ENCODE measurements around the gene SLC9A7. TPM values are rescaled to one million over a fixed set of nuclear protein-coding genes. Genes with fewer than 3 reads are reported as not detected.

SLC9A7 gene
- polyA plus RNA-seq, 2 of the 4 experiments (the other 2 are of a cell fraction): 9.8 to 21.1 TPM

- FAIRE-seq (peak; percentile 81), ATAC-seq (peak in 1 of 2 experiments; percentile 42; a peak in 1 of 6 replicates), DNase-seq (ENCODE audit: low read depth in 1 of 2, low spot score in 1 of 2) (no peak)
- CTCF ChIA-PET: interaction anchor here (8.7 kb wide), 1 partner anchor 18 kb away, joined by 40 read pairs; the partner anchor contains the start of gene SLC9A7
- 29% methylated on average over 7 of the region's 7 CpGs for WGBS (ENCODE audit: missing lambda C conversion rate)
- POLR2A ChIA-PET: no interaction called here
- Histone ChIP-seq H3K27ac (peak overlapping the region; percentile 78 to 84), H3K4me3 (no peak overlapping the region), H3K4me2 (peak overlapping the region; percentile 76), H3K9me3 (no peaks in the 10 kb centered on the region), H3K4me1 (peaks cover 16% of the 10 kb centered on the region)
- TF ChIP-seq ZC3H11A (IDR thresholded peaks at IDR 0.05): no peak
- peak; percentile 35 for TF ChIP-seq MAFK (IDR thresholded peaks at IDR 0.05; ENCODE audit: partially characterized antibody)
These were observed 19.3 kb upstream of the SLC9A7 start for GRCh38 chrX:46777971-46778810.

- ChIA-PET CTCF (interaction anchor here (1.6 to 4.5 kb wide), 5 partner anchors 9 to 26 kb away, joined by 4 to 29 read pairs (median 14); partner anchors contain the start of gene SLC9A7), POLR2A (interaction anchor here (0.8 to 3.1 kb wide), 3 partner anchors 12 to 66 kb away, joined by 3 to 28 read pairs (median 3); partner anchors contain the start of genes RP2 and SLC9A7)
- H3K27ac ChIP-seq: peak overlapping the region; percentile 64 to 84; a peak in 5 of 6 replicates
- WGBS (ENCODE audit: missing lambda C conversion rate): 0% methylated on average over 1 of the region's 1 CpG
- H3K4me2 ChIP-seq: peak overlapping the region; percentile 71
- DNase-seq (ENCODE audit: low read depth in 1 of 2, low spot score in 1 of 2) (peak in 1 of 2 experiments; percentile 58), FAIRE-seq (no peak), ATAC-seq (peak; percentile 92 to 96)
- H3K4me1 ChIP-seq: peaks cover 31% of the 10 kb centered on the region
- H3K4me3 ChIP-seq: no peak overlapping the region
- TF ChIP-seq FOSL2 (IDR thresholded peaks at IDR 0.05) (no peak), FOSL2 (CRISPR knock-in tag; IDR thresholded peaks at IDR 0.05) (peak; percentile 51), CEBPB (IDR thresholded peaks at IDR 0.05) (peak in 1 of 2 experiments; percentile 62; a peak in 1 of 4 replicates), CHD4 (IDR thresholded peaks at IDR 0.05; ENCODE audit: borderline replicate concordance) (no peak)
- H3K9me3 ChIP-seq: no peaks in the 10 kb centered on the region
These were observed 11.9 kb upstream of the SLC9A7 start for GRCh38 chrX:46770817-46771163.

- Histone ChIP-seq H3K4me2 (peak overlapping the region; percentile 71), H3K9me3 (no peaks in the 10 kb centered on the region), H3K4me3 (no peak overlapping the region), H3K4me1 (peaks cover 31% of the 10 kb centered on the region), H3K27ac (peak overlapping the region; percentile 64 to 84)
- peak; percentile 28 for FAIRE-seq
- no peak for TF ChIP-seq FOSB (CRISPR knock-in tag; IDR thresholded peaks at IDR 0.05)
- no peak for TF ChIP-seq MYC (IDR thresholded peaks at IDR 0.05; ENCODE audit: borderline replicate concordance, low read length)
- no peak for TF ChIP-seq HEYL (CRISPR knock-in tag; IDR thresholded peaks at IDR 0.05)
- DNase-seq (ENCODE audit: low read depth in 1 of 2, low spot score in 1 of 2): no peak
- WGBS (ENCODE audit: missing lambda C conversion rate): 10% methylated on average over 4 of the region's 4 CpGs
- POLR2A ChIA-PET: interaction anchor here (0.8 to 3.1 kb wide), 3 partner anchors 11 to 67 kb away, joined by 3 to 28 read pairs (median 3); partner anchors contain the start of genes RP2 and SLC9A7
- ATAC-seq: peak; percentile 43 to 77; a peak in 4 of 6 replicates
- CTCF ChIA-PET: interaction anchor here (0.6 to 4.5 kb wide), 6 partner anchors 10 to 26 kb away, joined by 3 to 29 read pairs (median 13); partner anchors contain the start of gene SLC9A7
These were observed 11.3 kb upstream of the SLC9A7 start for GRCh38 chrX:46770000-46770816.

GRCh38 chrX:46762963-46763362 lies 4.0 kb upstream of the SLC9A7 start:
- TF ChIP-seq KDM1A (IDR thresholded peaks at IDR 0.05; ENCODE audit: low read depth) (no peak), ELK1 (IDR thresholded peaks at IDR 0.05; ENCODE audit: low read depth, low read length) (no peak), FOXS1 (CRISPR knock-in tag; IDR thresholded peaks at IDR 0.05) (no peak), BCL3 (IDR thresholded peaks at IDR 0.05) (no peak), JUNB (IDR thresholded peaks at IDR 0.05) (no peak), MAZ (IDR thresholded peaks at IDR 0.05; ENCODE audit: borderline replicate concordance, low read depth, low read length) (no peak), JUN (IDR thresholded peaks at IDR 0.05) (no peak), NPAS2 (CRISPR knock-in tag; IDR thresholded peaks at IDR 0.05; ENCODE audit: borderline replicate concordance) (no peak)
- Histone ChIP-seq H3K4me2 (no peak overlapping the region), H3K4me3 (no peak overlapping the region), H3K27ac (no peak overlapping the region), H3K4me1 (peaks cover 7% of the 10 kb centered on the region), H3K9me3 (peaks cover 7% of the 10 kb centered on the region; the same call in 1 of the 3 replicates)
- FAIRE-seq (no peak), DNase-seq (ENCODE audit: low read depth in 1 of 2, low spot score in 1 of 2) (no peak), ATAC-seq (no peak)
- 83% methylated on average over 1 of the region's 1 CpG for WGBS (ENCODE audit: missing lambda C conversion rate)
- POLR2A ChIA-PET: no interaction called here
- CTCF ChIA-PET: interaction anchor here (1.2 to 7.1 kb wide), 3 partner anchors 31 to 215 kb away, joined by 3 to 183 read pairs (median 4); no protein-coding TSS in a partner anchor
